Stimulated activated naive CD8-positive, alpha-beta T cell treated with anti-CD3 and anti-CD28 coated beads, Interleukin-15, Interleukin-2, amounts not matched to agents 100 ng/mL and 50 ng/mL, for 24 hours (primary cell): ENCODE results near the gene TMEM203.
A peak's percentile ranks its signal among the peaks of the same experiment; 100 is the strongest.

Experiments used
- H3K27ac Mint-ChIP-seq: one replicate; pipeline ENCODE4 v1.8.0; 2021; ENCODE audit warnings: mild to moderate bottlenecking, mixed read lengths
- H3K27me3 Mint-ChIP-seq: one replicate; pipeline ENCODE4 v1.8.0; 2021; ENCODE audit warnings: mixed read lengths
- H3K36me3 Mint-ChIP-seq: one replicate; pipeline ENCODE4 v1.8.0; 2021; ENCODE audit warnings: low read depth, mixed read lengths
- H3K4me1 Mint-ChIP-seq: one replicate; pipeline ENCODE4 v1.8.0; 2021; ENCODE audit warnings: low read depth, mixed read lengths
- H3K4me3 Mint-ChIP-seq: one replicate; pipeline ENCODE4 v1.8.0; 2021; ENCODE audit warnings: mild to moderate bottlenecking, mixed read lengths
- H3K9me3 Mint-ChIP-seq: one replicate; pipeline ENCODE4 v1.8.0; 2021; ENCODE audit warnings: mixed read lengths

TMEM203 gene

DNA sequence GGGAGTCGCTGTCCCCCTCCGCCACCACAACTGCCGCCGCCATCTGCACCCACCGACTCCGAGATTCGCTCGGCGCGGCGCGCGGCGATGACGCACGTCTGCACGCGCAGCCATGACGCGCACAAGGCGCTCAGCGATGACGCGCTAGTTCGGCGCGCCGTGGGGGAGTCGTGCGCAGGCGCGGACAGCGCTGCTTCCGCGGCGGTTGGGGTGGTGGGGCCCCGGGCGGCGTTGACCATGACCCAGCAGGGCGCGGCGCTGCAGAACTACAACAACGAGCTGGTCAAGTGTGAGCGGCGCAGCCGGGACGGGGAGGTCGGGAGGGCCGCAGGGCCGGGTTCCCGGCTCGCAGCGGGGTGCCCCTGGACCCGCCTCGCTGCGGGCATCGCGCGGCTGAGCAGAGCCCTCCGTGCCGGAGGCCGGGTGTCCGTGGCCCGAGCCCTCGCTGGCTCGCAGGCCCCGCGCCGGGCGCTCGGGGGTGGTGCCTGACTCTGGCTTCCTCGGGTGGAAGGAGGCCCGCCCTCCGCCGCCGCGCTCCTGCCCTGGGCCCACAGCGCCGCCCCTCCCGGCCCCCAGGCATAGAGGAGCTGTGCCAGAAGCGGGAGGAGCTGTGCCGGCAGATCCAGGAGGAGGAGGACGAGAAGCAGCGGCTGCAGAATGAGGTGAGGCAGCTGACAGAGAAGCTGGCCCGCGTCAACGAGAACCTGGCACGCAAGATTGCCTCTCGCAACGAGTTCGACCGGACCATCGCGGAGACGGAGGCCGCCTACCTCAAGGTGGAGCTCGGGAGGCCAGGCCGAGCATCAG is 16.8 kb downstream of the TMEM203 start, which contains the start of the genes ANAPC2 and SSNA1:
Gene ANAPC2 (minus strand): TSS at position 71 of the 807 bp plus-strand sequence. CDS start 28 bp downstream, at position 43.
Gene SSNA1 (plus strand): TSS at position 187 of the 807 bp plus-strand sequence. CDS start 51 bp downstream, at position 238.
- no peaks in the 10 kb centered on the region for H3K9me3 Mint-ChIP-seq
- peaks cover 36% of the 10 kb centered on the region for H3K4me1 Mint-ChIP-seq

DNA sequence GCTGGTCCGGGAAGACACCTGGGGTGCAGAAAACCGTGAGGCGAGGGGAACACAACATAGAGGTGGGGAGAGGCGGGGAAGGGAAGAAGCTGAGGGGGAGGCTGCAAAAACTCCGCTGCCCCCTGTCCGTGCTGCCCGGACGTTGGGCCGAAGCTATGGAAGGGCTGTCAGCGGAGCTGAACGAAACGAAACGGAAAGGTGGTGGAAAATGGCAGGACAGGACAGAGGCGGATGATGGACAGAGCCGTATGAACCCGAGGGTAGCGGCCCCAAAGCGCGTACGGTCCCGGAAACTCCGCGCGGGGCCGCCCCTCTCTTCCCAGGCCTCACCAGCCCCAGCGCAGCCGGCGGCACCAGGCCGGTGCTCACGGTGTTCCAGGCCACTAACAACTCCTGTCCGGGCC is 17.4 kb downstream of the TMEM203 start:
- peak overlapping the region; percentile 89 for H3K27ac Mint-ChIP-seq
- no peaks in the 10 kb centered on the region for H3K27me3 Mint-ChIP-seq
- peaks cover 14% of the 10 kb centered on the region for H3K36me3 Mint-ChIP-seq
- no peaks in the 10 kb centered on the region for H3K9me3 Mint-ChIP-seq
- H3K4me1 Mint-ChIP-seq = peaks cover 36% of the 10 kb centered on the region
- peak overlapping the region; percentile 95 for H3K4me3 Mint-ChIP-seq

More for the DNA sequence above, 16.8 kb downstream of the TMEM203 start, which contains the start of the genes ANAPC2 and SSNA1:
- H3K36me3 Mint-ChIP-seq = peaks cover 9% of the 10 kb centered on the region
- peak within 1 kb of the TSS; percentile 93 for H3K27ac Mint-ChIP-seq
- peak within 1 kb of the TSS; percentile 95 for H3K4me3 Mint-ChIP-seq
- H3K27me3 Mint-ChIP-seq = no peaks in the 10 kb centered on the region

DNA sequence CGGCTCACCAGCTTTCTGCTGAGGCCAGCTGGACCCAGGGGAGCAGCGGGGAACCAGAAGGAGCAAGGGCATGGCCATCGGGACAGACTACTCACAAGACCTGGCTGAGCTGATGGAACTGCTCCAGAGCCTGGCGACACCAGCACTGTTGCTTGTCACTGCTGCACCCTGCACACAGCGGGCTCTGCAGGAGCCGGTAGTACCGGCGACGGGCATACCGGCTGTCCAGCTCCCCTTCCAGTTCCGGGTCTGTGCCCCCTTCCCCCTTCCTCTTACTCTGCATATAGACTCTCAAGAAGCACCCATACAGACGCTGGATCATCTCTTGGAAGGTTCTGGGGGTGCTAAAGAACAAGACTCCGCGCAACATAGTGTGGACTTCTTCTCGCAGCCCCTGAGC is 18.1 kb downstream of the TMEM203 start:
- H3K36me3 Mint-ChIP-seq = peaks cover 16% of the 10 kb centered on the region
- H3K9me3 Mint-ChIP-seq = no peaks in the 10 kb centered on the region
- H3K27me3 Mint-ChIP-seq = no peaks in the 10 kb centered on the region
- H3K27ac Mint-ChIP-seq = peak overlapping the region; percentile 89
- peaks cover 36% of the 10 kb centered on the region for H3K4me1 Mint-ChIP-seq
- H3K4me3 Mint-ChIP-seq = peak overlapping the region; percentile 95

DNA sequence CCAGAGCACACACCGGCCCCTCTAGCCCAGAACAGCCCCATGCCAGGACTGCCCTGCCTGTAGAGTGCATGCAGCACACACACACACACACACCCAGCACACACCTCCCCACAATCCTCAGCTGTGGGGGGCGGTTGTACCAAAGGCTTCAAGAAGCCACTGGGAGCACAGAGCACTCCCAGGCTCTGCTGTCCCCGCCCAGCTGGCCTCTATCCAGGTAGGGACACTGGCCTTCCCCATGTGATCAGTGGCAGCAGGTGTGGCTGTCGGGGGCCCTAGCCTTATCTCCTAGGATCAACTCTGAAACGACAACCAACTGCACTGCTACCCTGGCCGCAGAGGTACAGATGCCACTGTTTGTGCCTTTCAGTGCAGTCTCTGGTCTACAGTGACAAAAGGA is 19.1 kb downstream of the TMEM203 start:
- peaks cover 36% of the 10 kb centered on the region for H3K4me1 Mint-ChIP-seq
- no peaks in the 10 kb centered on the region for H3K9me3 Mint-ChIP-seq
- H3K4me3 Mint-ChIP-seq = peak overlapping the region; percentile 95
- H3K36me3 Mint-ChIP-seq = peaks cover 20% of the 10 kb centered on the region
- no peaks in the 10 kb centered on the region for H3K27me3 Mint-ChIP-seq
- H3K27ac Mint-ChIP-seq = peak overlapping the region; percentile 55

DNA sequence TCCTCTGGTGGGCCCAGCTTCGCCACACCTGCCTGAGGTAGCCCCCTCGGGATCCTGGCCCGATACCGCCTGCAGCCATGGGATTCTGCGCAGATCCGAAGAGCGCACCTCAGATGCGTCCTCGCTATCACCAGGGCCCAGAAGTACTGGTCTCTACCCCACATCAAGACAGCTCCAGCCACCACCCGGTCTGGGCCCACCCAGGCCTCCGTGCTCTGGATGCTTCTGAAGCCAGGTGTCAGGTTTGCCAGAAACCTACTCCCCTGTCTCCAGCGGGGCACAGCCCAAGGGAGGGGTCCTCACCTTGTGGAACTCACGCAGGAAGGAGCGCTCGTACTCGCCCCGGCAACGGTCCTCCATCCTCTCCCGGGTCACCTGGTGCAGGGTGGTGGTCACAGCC is 19.5 kb downstream of the TMEM203 start:
- Mint-ChIP-seq H3K27me3 (no peaks in the 10 kb centered on the region), H3K27ac (no peak overlapping the region), H3K4me3 (no peak overlapping the region), H3K36me3 (peaks cover 20% of the 10 kb centered on the region), H3K9me3 (no peaks in the 10 kb centered on the region), H3K4me1 (peaks cover 33% of the 10 kb centered on the region)

DNA sequence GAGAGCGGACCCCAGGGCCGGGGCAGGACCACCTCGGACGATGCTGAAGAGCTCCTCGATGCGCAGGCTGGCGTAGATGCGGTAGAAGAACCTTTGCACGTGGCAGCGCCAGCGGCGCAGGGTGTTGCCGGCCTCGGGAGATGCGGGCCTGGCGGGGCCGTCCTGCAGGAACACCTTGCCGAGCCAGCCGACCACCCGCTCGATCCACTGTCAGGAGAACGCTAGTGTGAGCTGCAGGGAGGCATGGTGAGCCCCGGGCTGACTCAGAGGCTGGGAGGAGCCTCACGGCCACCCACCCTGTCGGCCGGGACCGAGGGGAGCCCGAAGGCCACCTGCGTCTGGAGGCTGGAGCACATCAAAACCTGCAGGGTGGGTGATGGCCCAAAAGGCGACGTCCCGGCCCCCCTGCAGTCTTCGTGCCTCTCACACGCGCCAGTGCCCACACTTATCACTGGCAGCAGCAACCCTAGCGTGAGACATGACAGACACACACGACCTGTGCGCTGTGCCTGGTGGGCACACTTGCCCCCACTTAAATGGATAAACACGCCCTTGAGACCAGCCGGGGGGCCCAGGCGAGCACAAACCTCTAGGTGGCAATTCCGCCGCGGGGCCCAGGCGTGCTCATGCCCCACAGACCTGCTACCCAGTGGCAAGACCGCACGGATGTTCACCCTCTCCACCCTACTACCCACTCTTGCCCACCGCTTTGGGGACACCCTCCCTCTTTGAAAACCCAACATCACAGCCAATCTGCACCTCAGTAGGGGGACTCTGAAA is 20.4 kb downstream of the TMEM203 start:
- H3K27me3 Mint-ChIP-seq = no peaks in the 10 kb centered on the region
- peaks cover 28% of the 10 kb centered on the region for H3K4me1 Mint-ChIP-seq
- peaks cover 20% of the 10 kb centered on the region for H3K36me3 Mint-ChIP-seq
- H3K9me3 Mint-ChIP-seq = no peaks in the 10 kb centered on the region
- no peak overlapping the region for H3K27ac Mint-ChIP-seq
- no peak overlapping the region for H3K4me3 Mint-ChIP-seq

DNA sequence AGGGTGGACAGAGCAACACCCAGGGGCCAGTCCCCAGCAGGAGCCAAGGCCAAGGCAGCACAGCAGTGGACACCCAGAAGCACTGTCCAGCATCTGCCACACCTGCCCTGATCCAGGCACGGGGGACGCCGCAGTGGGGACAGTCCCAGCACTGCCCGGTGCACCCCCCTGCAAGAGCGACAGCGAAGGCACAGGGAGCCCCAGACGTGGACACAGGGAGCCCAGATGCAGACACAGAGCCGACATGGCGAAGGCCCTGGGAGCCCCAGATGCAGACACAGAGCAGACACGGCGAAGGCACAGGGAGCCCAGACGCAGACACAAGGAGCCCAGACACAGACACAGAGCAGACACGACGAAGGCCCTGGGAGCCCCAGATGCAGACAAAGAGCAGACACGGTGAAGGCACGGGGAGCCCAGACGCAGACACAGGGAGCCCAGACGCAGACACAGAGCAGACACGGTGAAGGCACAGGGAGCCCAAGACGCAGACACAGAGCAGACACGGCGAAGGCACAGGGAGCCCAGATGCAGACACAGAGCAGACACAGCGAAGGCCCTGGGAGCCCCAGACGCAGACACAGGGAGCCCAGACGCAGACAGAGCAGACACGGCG is 21.4 kb downstream of the TMEM203 start:
- H3K27me3 Mint-ChIP-seq = no peaks in the 10 kb centered on the region
- H3K4me3 Mint-ChIP-seq = no peak overlapping the region

DNA sequence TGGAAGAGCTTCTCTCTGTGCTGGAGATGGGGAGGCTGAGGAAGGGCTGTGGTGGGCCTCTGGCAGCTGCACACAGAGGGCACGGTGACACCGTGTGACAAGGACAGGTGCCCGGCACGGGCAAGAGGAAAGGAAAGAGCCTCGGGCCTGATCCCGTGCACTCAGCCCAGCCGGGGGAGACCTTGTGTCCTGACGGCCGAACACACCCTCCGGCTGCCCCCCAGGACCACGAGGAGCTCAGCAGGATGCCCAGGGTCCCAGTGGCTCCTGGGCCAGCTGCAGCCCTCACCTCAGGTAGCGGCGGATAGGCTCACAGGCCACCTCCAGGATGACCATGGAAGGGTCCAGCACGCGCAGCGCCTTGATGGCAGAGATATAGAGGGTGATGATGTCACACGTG is 22.6 kb downstream of the TMEM203 start:
- peaks cover 20% of the 10 kb centered on the region for H3K36me3 Mint-ChIP-seq
- H3K4me1 Mint-ChIP-seq = peaks cover 18% of the 10 kb centered on the region
- H3K9me3 Mint-ChIP-seq = no peaks in the 10 kb centered on the region
- H3K4me3 Mint-ChIP-seq = no peak overlapping the region
- no peak overlapping the region for H3K27ac Mint-ChIP-seq
- H3K27me3 Mint-ChIP-seq = no peaks in the 10 kb centered on the region

More for the DNA sequence above, 21.4 kb downstream of the TMEM203 start:
- Mint-ChIP-seq H3K36me3 (peaks cover 20% of the 10 kb centered on the region), H3K9me3 (no peaks in the 10 kb centered on the region), H3K4me1 (peaks cover 21% of the 10 kb centered on the region), H3K27ac (no peak overlapping the region)

DNA sequence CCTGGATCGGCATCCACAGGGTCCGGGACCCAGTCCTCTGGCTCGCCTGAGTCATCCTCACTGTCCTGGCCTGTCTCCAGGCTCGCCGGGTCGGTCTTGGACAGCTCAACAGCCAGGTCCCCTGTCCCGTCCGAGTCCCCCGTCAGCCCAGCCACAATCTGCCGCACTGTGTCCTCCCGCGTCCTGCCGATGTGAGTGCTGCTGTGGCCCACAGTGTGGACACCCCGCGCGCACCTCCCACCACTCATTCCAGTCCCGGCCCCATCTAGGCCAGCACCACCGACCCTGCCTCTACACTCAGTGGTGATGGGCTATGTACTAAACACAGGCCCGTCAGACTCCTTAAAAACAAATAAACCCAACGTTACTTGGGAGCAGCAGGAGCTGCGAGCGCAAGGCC is 23.8 kb downstream of the TMEM203 start:
- Mint-ChIP-seq H3K27ac (no peak overlapping the region), H3K4me1 (peaks cover 7% of the 10 kb centered on the region), H3K36me3 (peaks cover 25% of the 10 kb centered on the region), H3K27me3 (no peaks in the 10 kb centered on the region), H3K4me3 (no peak overlapping the region), H3K9me3 (no peaks in the 10 kb centered on the region)

DNA sequence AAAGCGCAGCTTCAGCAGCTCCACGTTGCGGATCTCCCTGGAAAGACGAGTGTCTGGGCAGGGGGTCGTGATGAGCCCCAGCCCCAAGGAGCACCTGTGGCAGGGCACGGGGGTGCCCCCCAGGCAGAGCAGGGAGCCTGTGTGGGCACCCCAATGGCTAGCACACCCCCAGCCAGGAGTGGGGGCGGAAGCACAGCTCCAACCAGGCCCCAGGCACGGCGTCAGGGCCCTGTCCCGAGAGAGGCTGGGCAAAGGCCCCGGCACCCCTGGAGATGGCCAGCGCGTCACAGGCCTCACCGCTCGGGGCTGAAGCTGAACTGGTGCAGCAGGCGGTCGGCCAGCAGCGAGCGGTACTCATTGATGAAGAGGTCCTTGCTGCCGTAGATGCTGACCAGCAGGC is 25.0 kb downstream of the TMEM203 start:
- no peaks in the 10 kb centered on the region for H3K9me3 Mint-ChIP-seq
- H3K4me3 Mint-ChIP-seq = no peak overlapping the region
- no peaks in the 10 kb centered on the region for H3K4me1 Mint-ChIP-seq
- no peaks in the 10 kb centered on the region for H3K27me3 Mint-ChIP-seq
- peaks cover 25% of the 10 kb centered on the region for H3K36me3 Mint-ChIP-seq
- H3K27ac Mint-ChIP-seq = no peak overlapping the region

DNA sequence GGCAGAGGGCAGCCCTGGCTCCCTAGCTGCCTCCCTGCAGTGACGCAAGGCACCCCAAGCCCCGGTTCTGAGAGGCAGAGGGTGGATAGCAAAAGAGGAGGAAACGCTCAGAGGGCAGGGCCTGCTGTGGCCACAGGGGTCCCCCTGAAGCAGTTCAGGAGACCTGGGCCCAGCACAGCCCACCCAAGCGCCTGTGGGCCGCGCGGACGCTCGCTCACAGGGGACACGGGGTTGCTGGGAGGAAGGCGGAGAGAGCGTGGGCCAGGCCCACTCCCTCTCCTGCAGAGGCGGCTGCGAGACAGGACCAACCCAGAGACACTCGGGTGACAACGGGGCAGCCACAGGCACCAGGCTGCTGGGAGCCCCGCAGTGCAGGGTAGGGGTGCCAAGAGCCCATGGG is 25.7 kb downstream of the TMEM203 start:
- Mint-ChIP-seq H3K9me3 (no peaks in the 10 kb centered on the region), H3K4me1 (no peaks in the 10 kb centered on the region), H3K4me3 (no peak overlapping the region), H3K27me3 (no peaks in the 10 kb centered on the region), H3K36me3 (peaks cover 22% of the 10 kb centered on the region), H3K27ac (no peak overlapping the region)

DNA sequence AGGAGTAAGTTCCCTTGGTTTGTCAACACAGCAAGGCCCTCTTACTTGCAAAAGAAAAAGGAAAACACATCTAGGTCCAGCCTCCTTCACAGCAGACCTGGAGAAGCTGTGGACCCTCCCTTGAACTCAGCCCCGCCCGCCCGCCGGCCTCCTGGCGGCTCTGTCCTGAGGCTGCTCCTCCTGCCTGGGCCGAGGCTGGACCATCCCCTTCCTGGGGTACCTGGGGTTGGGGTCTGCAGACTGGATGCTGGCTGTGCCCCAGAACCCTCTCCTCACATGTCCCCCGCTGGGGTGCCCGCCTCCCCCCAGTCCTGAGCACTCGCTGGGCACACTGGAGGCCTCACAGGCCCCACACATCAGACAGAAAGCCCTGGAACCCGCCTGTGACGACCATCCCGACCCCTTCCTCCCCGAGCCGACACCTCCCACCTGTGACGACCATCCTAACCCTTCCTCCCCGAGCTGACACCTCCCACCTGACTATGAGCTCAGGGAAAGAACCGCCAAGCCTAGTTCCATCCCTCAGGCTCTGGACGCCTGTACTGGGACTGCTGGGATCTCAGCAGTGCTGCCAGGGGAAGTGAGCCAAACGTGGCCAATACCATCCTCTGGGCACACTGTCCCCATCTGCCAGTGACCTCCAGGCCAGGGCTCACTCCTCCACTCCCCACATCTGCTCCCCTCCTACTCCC is 26.4 kb downstream of the TMEM203 start:
- Mint-ChIP-seq H3K27ac (no peak overlapping the region), H3K36me3 (peaks cover 17% of the 10 kb centered on the region), H3K27me3 (no peaks in the 10 kb centered on the region), H3K4me1 (no peaks in the 10 kb centered on the region), H3K4me3 (no peak overlapping the region), H3K9me3 (no peaks in the 10 kb centered on the region)

DNA sequence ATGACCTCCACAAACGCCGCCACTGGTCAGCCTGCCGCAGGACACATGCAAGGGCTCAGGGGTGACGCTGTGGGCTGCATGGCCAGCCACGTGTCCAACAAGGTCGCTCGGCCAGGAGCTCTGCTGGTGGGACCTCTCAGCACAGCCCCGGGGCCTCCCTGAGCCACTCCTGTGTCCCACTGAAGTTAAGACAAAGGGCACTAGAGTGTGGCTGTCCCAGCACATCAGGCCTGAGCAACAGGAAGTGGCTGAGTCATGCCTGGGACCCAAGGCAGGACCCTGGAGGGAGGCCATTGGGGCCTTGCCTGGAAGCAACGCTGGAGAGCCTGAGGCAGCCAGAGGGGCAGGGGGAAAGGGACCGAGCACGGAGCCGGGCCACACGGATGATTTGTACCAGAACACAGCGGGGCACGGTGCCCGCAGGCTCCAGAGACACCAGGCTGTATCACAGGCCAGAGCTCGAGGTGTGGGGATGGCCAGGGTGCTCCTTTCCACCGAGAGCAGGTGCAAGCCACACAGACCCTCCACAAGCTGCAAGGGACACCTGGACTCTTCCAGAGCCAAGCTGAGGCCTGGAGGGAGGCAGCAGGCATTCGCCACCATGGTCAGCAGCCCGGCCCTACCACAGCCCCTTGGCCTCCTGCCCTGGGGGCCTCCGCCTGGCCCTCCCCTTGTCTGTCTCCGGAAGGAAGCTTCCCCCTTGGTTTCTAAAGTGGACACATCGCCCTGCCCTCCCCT is 27.1 kb downstream of the TMEM203 start:
- Mint-ChIP-seq H3K4me1 (no peaks in the 10 kb centered on the region), H3K27ac (no peak overlapping the region), H3K9me3 (no peaks in the 10 kb centered on the region), H3K4me3 (no peak overlapping the region), H3K27me3 (no peaks in the 10 kb centered on the region), H3K36me3 (peaks cover 14% of the 10 kb centered on the region)
